ENCODE results near the gene ZDHHC22. TPM values are rescaled to one million over a fixed set of nuclear protein-coding genes. Genes with fewer than 3 reads are reported as not detected.
A peak's percentile ranks its signal among the peaks of the same experiment; 100 is the strongest.

Gene ZDHHC22
- total RNA-seq, 6 donors from 2014 or later = 0.06 TPM; not detected in 5

- H3K4me3 ChIP-seq = no peak overlapping the region
- H3K36me3 ChIP-seq = peaks cover 0 to 30% (median 5%) of the 10 kb centered on the region in 4 donors
- no peaks in the 10 kb centered on the region for H3K9me3 ChIP-seq
- no peaks in the 10 kb centered on the region for H3K27me3 ChIP-seq
- H3K27ac ChIP-seq = no peak overlapping the region
- ATAC-seq (ENCODE audit: low FRiP score in 2 of 2) = no peak
- TF ChIP-seq EP300 (IDR thresholded peaks at IDR 0.05) (no peak), POLR2AphosphoS5 (IDR thresholded peaks at IDR 0.05) (no peak), CTCF (IDR thresholded peaks at IDR 0.05) (no peak), POLR2A (IDR thresholded peaks at IDR 0.05) (no peak)
- peaks cover 33 to 42% (median 36%) of the 10 kb centered on the region in 4 donors for H3K4me1 ChIP-seq
- no peak for DNase-seq
Observed at GRCh38 chr14:77103475-77103874, 38.1 kb downstream of the ZDHHC22 start.

GRCh38 chr14:77102154-77102553 is 39.4 kb downstream of the ZDHHC22 start:
- 80 to 84% methylated on average over 4 of the region's 4 CpGs for WGBS, 2 donors
- H3K36me3 ChIP-seq = peaks cover 0 to 20% (median 1%) of the 10 kb centered on the region in 4 donors
- H3K4me3 ChIP-seq = no peak overlapping the region
- ATAC-seq (ENCODE audit: low FRiP score in 2 of 2) (no peak), DNase-seq (no peak)
- TF ChIP-seq EP300 (IDR thresholded peaks at IDR 0.05) (no peak), POLR2A (IDR thresholded peaks at IDR 0.05) (no peak), POLR2AphosphoS5 (IDR thresholded peaks at IDR 0.05) (no peak), CTCF (IDR thresholded peaks at IDR 0.05) (no peak)
- no peaks in the 10 kb centered on the region for H3K27me3 ChIP-seq
- no peak overlapping the region for H3K27ac ChIP-seq
- H3K9me3 ChIP-seq = no peaks in the 10 kb centered on the region
- peaks cover 33 to 44% (median 36%) of the 10 kb centered on the region in 4 donors for H3K4me1 ChIP-seq

- 40 to 55% methylated on average over 3 of the region's 3 CpGs for WGBS, 2 donors
- Histone ChIP-seq H3K27me3 (no peaks in the 10 kb centered on the region), H3K9me3 (no peaks in the 10 kb centered on the region), H3K36me3 (peaks cover 0 to 9% (median 1%) of the 10 kb centered on the region in 4 donors), H3K4me1 (peaks cover 36 to 53% (median 42%) of the 10 kb centered on the region in 4 donors), H3K27ac (peak overlapping the region in 3 of 4 donors; percentile 22 to 69 (median 50)), H3K4me3 (no peak overlapping the region)
- no peak for ATAC-seq (ENCODE audit: low FRiP score in 2 of 2)
- DNase-seq = no peak
- TF ChIP-seq CTCF (IDR thresholded peaks at IDR 0.05) (no peak), EP300 (IDR thresholded peaks at IDR 0.05) (no peak), POLR2A (IDR thresholded peaks at IDR 0.05) (no peak), POLR2AphosphoS5 (IDR thresholded peaks at IDR 0.05) (no peak)
Observed at GRCh38 chr14:77100961-77101360, 40.6 kb downstream of the ZDHHC22 start.

- peak overlapping the region; percentile 13 to 100 (median 96) for H3K27ac ChIP-seq
- WGBS, 2 donors = 21 to 24% methylated on average over 7 of the region's 7 CpGs
- H3K27me3 ChIP-seq = no peaks in the 10 kb centered on the region
- ATAC-seq (ENCODE audit: low FRiP score in 2 of 2) = no peak
- no peaks in the 10 kb centered on the region for H3K9me3 ChIP-seq
- peak overlapping the region in 2 of 4 donors; percentile 76 to 92 for H3K4me3 ChIP-seq
- peaks cover 36 to 51% (median 42%) of the 10 kb centered on the region in 4 donors for H3K4me1 ChIP-seq
- DNase-seq = no peak
- peaks cover 0 to 5% (median 0%) of the 10 kb centered on the region in 4 donors for H3K36me3 ChIP-seq
- no peak for TF ChIP-seq POLR2AphosphoS5 (IDR thresholded peaks at IDR 0.05)
- no peak for TF ChIP-seq EP300 (IDR thresholded peaks at IDR 0.05)
- no peak for TF ChIP-seq POLR2A (IDR thresholded peaks at IDR 0.05)
- TF ChIP-seq CTCF (IDR thresholded peaks at IDR 0.05) = no peak
Observed at GRCh38 chr14:77099425-77100167, 42.0 kb downstream of the ZDHHC22 start.
